GM12878 (cell line): Measurements from ENCODE around the gene OPRL1. TPM values are rescaled to one million over a fixed set of nuclear protein-coding genes. Genes with fewer than 3 reads are reported as not detected.

ENCODE experiments used
- BCL11A ChIP-seq: IDR thresholded peaks from 2 replicates; pipeline ENCODE4 v1.6.1; 2011; ENCODE audit warnings: low read depth, low read length
- CREM ChIP-seq: IDR thresholded peaks from 2 replicates; pipeline ENCODE4 v1.6.1; 2014; ENCODE audit warnings: antibody characterized with exemption, low read depth
- IKZF1 ChIP-seq: fragments of 450-650 bp; conservative IDR thresholded peaks from 2 replicates; pipeline ENCODE4 v1.6.1; 2017; ENCODE audit warnings: antibody characterized with exemption, mild to moderate bottlenecking
- RAD21 ChIP-seq: IDR thresholded peaks from 2 replicates; pipeline ENCODE4 v1.6.1; 2011; ENCODE audit warnings: mild to moderate bottlenecking, low read depth, low read length, moderate library complexity; ENCODE audit not compliant: insufficient read depth
- TAF1 ChIP-seq: IDR thresholded peaks from 2 replicates; pipeline ENCODE4 v1.6.1; 2011; ENCODE audit warnings: mild to moderate bottlenecking, low read depth, low read length, borderline replicate concordance
- TARDBP ChIP-seq: IDR thresholded peaks from 2 replicates; pipeline ENCODE4 v1.6.1; 2016; ENCODE audit warnings: borderline replicate concordance
- TCF7 ChIP-seq: IDR thresholded peaks from 2 replicates; pipeline ENCODE4 v1.6.1; 2014; ENCODE audit warnings: antibody characterized with exemption, borderline replicate concordance
- polyA plus RNA-seq, 11 experiments: library from polyadenylated mRNA; depleted of rRNA in 4 of 11; unstranded in 6 of 11; stranded (reverse) in 5 of 11; fragments of >200 nt; fragmentation: Nextera tagmentation in 4 of 11; fragmentation: Illumina TruSeq in 1 of 11; extraction: Ambion mirVana in 4 of 11; extraction: Trizol in 1 of 11; gene quantifications; 1 replicate in 1 of 11; 2 replicates in 10 of 11; pipeline versions ENCODE4 v1.2.1 to v1.2.3, GENCODE V29; 2011 to 2016; ENCODE audit warnings: inconsistent platforms in 2 of 11, missing spikeins in 2 of 11, low read depth in 1 of 11
- total RNA-seq, 4 experiments: library from RNA; depleted of rRNA in 3 of 4; stranded (reverse); fragments of >200 nt in 3 of 4; fragmentation: Illumina TruSeq in 1 of 4; extraction: Trizol in 1 of 4; gene quantifications; 2 replicates each; pipeline versions ENCODE4 v1.2.1 to v1.2.3, GENCODE V29; 2013 to 2021
- TF ChIP-seq, protein P1 (sequence below): fragments of 450-650 bp; formaldehyde crosslinking; IDR thresholded peaks from 2 replicates; pipeline ENCODE4 v1.5.0; 2022; ENCODE audit warnings: mild to moderate bottlenecking, missing genetic modification characterization
- TF ChIP-seq, protein P2 (sequence below): fragments of 450-650 bp; IDR thresholded peaks from 2 replicates; pipeline ENCODE4 v1.6.1; 2018; ENCODE audit warnings: mild to moderate bottlenecking, low read depth, moderate library complexity; ENCODE audit not compliant: partially characterized antibody
- TF ChIP-seq, protein P3 (sequence below): IDR thresholded peaks from 2 replicates; pipeline ENCODE4 v1.6.1; 2011; ENCODE audit warnings: borderline replicate concordance, low read depth, mild to moderate bottlenecking, moderate library complexity, mixed read lengths, low read length; ENCODE audit not compliant: insufficient read depth; ENCODE audit errors: extremely low read length

Gene OPRL1
- total and polyA plus RNA-seq, 10 of the 15 experiments (the other 5 are each of a cell fraction or from before 2014, with no cell fraction given): 0.04 to 0.41 (median 0.24) TPM; not detected in 1

DNA sequence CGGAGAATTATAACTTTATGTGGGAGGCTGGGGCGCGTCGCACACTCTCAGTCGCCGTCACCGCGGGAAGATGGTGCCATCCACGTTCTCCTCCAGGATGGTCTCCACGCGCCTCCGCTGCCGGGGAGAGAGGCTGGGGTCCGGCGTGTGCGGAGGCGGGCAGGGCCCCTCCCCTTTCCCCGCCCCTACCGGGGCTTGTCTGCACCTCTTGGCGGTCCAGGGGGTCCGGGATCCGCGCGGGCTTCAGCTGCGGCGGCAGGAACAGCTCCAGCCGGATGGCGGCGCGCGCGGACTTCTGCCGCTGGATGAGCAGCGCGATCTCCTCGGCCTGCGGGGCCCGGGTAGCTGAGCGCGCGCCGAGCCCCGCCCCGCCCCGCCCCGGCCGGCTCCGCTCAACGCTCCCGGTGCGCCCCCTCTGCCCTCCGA is 3.5 kb downstream of the OPRL1 start (continued):
- TF ChIP-seq, protein P1, sequence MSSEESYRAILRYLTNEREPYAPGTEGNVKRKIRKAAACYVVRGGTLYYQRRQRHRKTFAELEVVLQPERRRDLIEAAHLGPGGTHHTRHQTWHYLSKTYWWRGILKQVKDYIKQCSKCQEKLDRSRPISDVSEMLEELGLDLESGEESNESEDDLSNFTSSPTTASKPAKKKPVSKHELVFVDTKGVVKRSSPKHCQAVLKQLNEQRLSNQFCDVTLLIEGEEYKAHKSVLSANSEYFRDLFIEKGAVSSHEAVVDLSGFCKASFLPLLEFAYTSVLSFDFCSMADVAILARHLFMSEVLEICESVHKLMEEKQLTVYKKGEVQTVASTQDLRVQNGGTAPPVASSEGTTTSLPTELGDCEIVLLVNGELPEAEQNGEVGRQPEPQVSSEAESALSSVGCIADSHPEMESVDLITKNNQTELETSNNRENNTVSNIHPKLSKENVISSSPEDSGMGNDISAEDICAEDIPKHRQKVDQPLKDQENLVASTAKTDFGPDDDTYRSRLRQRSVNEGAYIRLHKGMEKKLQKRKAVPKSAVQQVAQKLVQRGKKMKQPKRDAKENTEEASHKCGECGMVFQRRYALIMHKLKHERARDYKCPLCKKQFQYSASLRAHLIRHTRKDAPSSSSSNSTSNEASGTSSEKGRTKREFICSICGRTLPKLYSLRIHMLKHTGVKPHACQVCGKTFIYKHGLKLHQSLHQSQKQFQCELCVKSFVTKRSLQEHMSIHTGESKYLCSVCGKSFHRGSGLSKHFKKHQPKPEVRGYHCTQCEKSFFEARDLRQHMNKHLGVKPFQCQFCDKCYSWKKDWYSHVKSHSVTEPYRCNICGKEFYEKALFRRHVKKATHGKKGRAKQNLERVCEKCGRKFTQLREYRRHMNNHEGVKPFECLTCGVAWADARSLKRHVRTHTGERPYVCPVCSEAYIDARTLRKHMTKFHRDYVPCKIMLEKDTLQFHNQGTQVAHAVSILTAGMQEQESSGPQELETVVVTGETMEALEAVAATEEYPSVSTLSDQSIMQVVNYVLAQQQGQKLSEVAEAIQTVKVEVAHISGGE: no peak
- TF ChIP-seq TARDBP (no peak), BCL11A (no peak), TCF7 (no peak), TAF1 (no peak), RAD21 (peak; percentile 56), IKZF1 (peak; percentile 48; the same call in 1 of the 2 replicates), CREM (no peak)
- TF ChIP-seq, protein P2, sequence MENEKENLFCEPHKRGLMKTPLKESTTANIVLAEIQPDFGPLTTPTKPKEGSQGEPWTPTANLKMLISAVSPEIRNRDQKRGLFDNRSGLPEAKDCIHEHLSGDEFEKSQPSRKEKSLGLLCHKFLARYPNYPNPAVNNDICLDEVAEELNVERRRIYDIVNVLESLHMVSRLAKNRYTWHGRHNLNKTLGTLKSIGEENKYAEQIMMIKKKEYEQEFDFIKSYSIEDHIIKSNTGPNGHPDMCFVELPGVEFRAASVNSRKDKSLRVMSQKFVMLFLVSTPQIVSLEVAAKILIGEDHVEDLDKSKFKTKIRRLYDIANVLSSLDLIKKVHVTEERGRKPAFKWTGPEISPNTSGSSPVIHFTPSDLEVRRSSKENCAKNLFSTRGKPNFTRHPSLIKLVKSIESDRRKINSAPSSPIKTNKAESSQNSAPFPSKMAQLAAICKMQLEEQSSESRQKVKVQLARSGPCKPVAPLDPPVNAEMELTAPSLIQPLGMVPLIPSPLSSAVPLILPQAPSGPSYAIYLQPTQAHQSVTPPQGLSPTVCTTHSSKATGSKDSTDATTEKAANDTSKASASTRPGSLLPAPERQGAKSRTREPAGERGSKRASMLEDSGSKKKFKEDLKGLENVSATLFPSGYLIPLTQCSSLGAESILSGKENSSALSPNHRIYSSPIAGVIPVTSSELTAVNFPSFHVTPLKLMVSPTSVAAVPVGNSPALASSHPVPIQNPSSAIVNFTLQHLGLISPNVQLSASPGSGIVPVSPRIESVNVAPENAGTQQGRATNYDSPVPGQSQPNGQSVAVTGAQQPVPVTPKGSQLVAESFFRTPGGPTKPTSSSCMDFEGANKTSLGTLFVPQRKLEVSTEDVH: no peak
- TF ChIP-seq, protein P3, sequence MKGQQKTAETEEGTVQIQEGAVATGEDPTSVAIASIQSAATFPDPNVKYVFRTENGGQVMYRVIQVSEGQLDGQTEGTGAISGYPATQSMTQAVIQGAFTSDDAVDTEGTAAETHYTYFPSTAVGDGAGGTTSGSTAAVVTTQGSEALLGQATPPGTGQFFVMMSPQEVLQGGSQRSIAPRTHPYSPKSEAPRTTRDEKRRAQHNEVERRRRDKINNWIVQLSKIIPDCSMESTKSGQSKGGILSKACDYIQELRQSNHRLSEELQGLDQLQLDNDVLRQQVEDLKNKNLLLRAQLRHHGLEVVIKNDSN: no peak
